ENCODE data around the gene HMGCL.

HMGCL gene

GRCh38 chr1:23776217-23776616, 49.0 kb downstream of the HMGCL start:
- DNase-seq (ENCODE audit: low spot score) = no peak

- no peak for DNase-seq (ENCODE audit: low spot score)
Observed at GRCh38 chr1:23774174-23774880, 50.9 kb downstream of the HMGCL start.

GRCh38 chr1:23772854-23773242, 52.4 kb downstream of the HMGCL start:
- DNase-seq (ENCODE audit: low spot score) = no peak

- peak; percentile 73 for DNase-seq (ENCODE audit: low spot score)
Observed at GRCh38 chr1:23772049-23772853, 53.0 kb downstream of the HMGCL start.

- DNase-seq (ENCODE audit: low spot score) = no peak
Observed at GRCh38 chr1:23768733-23769132, 56.5 kb downstream of the HMGCL start.

GRCh38 chr1:23763041-23763577, 62.1 kb downstream of the HMGCL start:
- DNase-seq (ENCODE audit: low spot score) = no peak

- no peak for DNase-seq (ENCODE audit: low spot score)
Observed at GRCh38 chr1:23759277-23759676, 66.0 kb downstream of the HMGCL start.

- no peak for DNase-seq (ENCODE audit: low spot score)
Observed at GRCh38 chr1:23757812-23758211, 67.4 kb downstream of the HMGCL start.

- DNase-seq (ENCODE audit: low spot score) = peak; percentile 51
Observed at GRCh38 chr1:23756676-23757075, 68.6 kb downstream of the HMGCL start.

GRCh38 chr1:23752909-23753308, 72.3 kb downstream of the HMGCL start:
- no peak for DNase-seq (ENCODE audit: low spot score)
